MM.1S (cell line): Measurements from ENCODE around the gene PHACTR4.

Experiments used
- CTCF ChIP-seq: fragments of 300-600 bp; sonication (generic); IDR thresholded peaks from 2 replicates; pipeline ENCODE4 v1.5.1; 2016; ENCODE audit warnings: antibody characterized with exemption, low read length, mixed read lengths
- EZH2phosphoT487 ChIP-seq: fragments of 300-600 bp; sonication (generic); IDR thresholded peaks from 2 replicates; pipeline ENCODE4 v1.6.1; 2018; ENCODE audit warnings: antibody characterized with exemption, low read length

GRCh38 chr1:28354121-28354520 lies 15.4 kb upstream of the PHACTR4 start:
- TF ChIP-seq CTCF (no peak), EZH2phosphoT487 (no peak)
